ENCODE measurements around the gene COL1A2. TPM values are rescaled to one million over a fixed set of nuclear protein-coding genes. Genes with fewer than 3 reads are reported as not detected.

COL1A2 gene
- total RNA-seq, 1 donor from 2014 or later, result 96.6 TPM

DNA sequence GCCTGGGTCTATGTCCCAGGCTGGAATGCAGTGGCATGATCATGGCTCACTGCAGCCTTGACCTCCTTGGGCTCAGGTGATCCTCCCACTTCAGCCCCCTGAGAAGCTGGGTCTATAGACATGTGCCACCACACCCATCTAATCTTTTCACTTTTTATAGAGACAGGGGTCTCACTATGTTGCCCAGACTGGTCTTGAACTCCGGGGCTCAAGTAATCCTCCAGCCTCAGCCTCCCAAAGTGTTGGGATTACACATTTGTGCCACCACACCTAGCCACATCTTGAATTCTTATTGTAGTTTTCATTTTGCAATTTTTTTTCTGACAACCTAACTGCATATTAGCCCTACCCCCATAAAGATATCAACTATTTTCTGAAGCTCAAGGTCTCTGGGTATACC lies 18.4 kb upstream of the COL1A2 start:
- ATAC-seq (no peak), DNase-seq (ENCODE audit: missing footprints) (no peak)
- intact Hi-C loops (cut with DNase I), result no loop called here

DNA sequence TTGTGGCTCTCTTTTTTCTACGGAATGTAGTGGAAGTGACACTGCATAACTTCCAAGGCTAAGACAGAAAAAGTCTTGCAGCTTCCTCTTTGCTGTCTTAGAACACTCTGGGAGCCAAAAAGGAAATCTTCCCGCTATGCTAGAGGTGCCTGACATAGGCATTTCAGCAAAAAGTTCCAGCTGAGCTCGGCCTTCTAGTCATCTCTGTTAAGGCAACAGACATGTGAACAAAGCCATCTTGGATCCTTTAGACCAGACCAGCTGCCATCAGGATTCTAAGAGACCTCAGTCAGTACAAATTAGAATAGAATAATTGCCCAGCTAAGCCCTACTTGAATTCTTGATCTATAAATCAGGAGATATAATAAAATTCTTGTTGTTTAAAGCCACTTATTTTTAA lies 16.3 kb upstream of the COL1A2 start:
- DNase-seq (ENCODE audit: missing footprints) (no peak), ATAC-seq (no peak)
- intact Hi-C loops (cut with DNase I), result no loop called here

GRCh38 chr7:94380264-94380663 lies 14.4 kb upstream of the COL1A2 start:
- no peak for DNase-seq (ENCODE audit: missing footprints)
- intact Hi-C loops (cut with DNase I), result no loop called here
- no peak for ATAC-seq

DNA sequence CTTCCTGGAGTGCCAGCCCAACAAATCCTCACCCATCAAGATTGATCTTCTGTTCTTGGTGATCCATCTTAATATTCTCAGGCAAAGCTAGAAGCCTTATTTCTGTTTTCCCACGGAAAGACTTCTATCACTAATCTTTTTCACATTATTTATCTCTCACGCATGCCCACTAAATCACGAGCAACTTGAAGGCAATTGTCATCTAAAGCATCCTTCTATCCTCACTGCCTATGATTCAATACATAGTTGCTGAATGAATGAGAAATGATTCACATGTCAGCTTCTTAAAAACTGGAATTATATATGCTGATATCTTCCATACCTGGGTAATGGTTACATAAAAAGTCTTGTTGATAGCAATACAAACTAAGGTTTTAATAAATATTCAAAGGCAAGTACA lies 12.6 kb upstream of the COL1A2 start:
- DNase-seq (ENCODE audit: missing footprints) (no peak), ATAC-seq (no peak)
- intact Hi-C loops (cut with DNase I), result no loop called here

- DNase-seq (ENCODE audit: missing footprints), result no peak
- intact Hi-C loops (cut with DNase I), result no loop called here
- no peak for ATAC-seq
These were observed 11.9 kb upstream of the COL1A2 start for GRCh38 chr7:94382746-94383145.

- ATAC-seq (no peak), DNase-seq (ENCODE audit: missing footprints) (no peak)
- intact Hi-C loops (cut with DNase I), result no loop called here
These were observed 10.4 kb upstream of the COL1A2 start for GRCh38 chr7:94384315-94384714.

- ATAC-seq (no peak), DNase-seq (ENCODE audit: missing footprints) (no peak)
- intact Hi-C loops (cut with DNase I), result no loop called here
These were observed 8.3 kb upstream of the COL1A2 start for GRCh38 chr7:94386416-94386815.

GRCh38 chr7:94388540-94388939 lies 6.2 kb upstream of the COL1A2 start:
- DNase-seq (ENCODE audit: missing footprints) (no peak), ATAC-seq (no peak)
- intact Hi-C loops (cut with DNase I), result no loop called here

- intact Hi-C loops (cut with DNase I), result no loop called here
- no peak for ATAC-seq
- no peak for DNase-seq (ENCODE audit: missing footprints)
These were observed 5.3 kb upstream of the COL1A2 start for GRCh38 chr7:94389381-94389780.

DNA sequence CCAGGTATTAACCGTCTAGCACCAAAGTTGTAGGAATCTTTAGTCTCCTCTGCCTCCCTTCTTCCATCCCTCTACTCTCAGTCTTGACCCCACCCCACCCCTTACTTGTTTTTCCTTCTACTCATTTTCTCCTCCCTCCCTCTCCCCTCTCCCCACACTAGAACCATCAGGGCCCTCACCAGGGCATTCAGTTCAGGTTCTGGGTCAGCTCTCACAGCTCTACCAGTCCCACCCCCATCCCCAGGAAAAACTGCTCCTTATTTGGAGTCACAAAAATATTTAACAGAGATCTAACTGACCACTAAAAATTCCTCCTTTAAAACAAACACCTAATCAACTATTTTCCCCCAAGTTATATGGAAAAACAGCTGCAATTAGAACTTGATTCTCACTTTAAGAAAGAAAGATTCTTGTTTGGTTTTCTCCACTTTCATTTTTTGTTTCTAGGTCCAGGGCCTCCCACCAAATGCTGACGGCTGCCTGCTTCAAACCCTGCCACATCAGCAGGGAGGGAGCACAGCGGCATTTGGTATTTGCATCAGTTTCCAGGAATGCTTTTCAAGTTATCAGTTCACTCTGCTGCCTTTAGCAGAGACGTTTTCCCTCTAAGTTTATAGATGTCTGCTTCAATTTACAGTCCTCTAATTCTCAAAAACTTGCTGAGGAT lies 2.8 kb upstream of the COL1A2 start:
- DNase-seq (ENCODE audit: missing footprints) (peak; percentile 56), ATAC-seq (no peak)
- intact Hi-C loops (cut with DNase I), result no loop called here

- ATAC-seq (no peak), DNase-seq (ENCODE audit: missing footprints) (no peak)
- intact Hi-C loops (cut with DNase I), result no loop called here
These were observed 2.3 kb upstream of the COL1A2 start for GRCh38 chr7:94392393-94392786.

DNA sequence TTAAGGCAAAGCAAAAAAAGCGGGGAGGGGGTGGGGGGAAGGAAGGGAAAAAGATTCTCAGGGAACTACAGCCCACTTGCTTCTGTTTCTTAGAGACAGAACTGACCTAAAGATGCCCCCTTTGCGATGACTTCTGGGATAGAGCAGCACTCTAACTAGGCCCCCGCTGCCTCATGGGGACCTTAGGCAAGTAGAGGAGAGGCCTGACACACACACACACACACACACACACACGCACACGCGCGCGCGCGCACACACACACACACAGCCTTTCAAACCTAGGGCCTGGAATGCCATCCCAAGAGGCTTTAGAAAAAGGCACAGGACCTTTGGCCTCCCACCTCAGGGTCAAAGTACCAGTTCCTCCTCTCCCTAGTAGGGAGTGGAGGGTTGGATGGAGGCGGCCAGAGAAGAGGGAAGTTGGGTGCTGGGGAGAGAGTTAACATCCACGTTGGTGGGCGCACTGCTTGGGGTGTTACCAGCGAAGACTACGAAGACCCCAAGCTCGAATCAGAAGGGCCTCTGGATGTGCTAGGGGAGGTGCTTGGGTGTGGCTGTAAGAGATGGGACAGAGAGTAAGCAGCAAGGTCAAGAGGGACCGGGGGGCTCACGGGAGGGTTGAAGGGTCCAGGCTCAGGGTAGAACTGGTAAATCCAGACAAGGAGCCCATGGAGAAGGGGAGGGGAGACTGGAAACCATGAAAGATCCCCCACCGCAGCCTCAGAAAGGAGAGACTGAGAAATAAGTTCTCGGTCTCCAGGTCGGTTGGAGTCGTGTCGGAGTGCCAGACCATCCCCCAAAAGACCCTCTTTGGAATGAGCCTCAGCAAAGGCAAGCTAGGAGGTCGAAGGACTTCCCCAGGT lies 1.2 kb upstream of the COL1A2 start:
- intact Hi-C loops (cut with DNase I), result no loop called here
- ATAC-seq (no peak), DNase-seq (ENCODE audit: missing footprints) (peak; percentile 70)

- intact Hi-C loops (cut with DNase I), result no loop called here
- peak; percentile 7 for ATAC-seq
- DNase-seq (ENCODE audit: missing footprints), result no peak
These were observed 622 bp upstream of the COL1A2 start for GRCh38 chr7:94394109-94394436.

GRCh38 chr7:94395141-94396036 lies 694 bp downstream of the COL1A2 start:
- peak; percentile 76 for ATAC-seq
- intact Hi-C loops (cut with DNase I), result loop anchor here (1.0 kb wide), 2 partner anchors 20 to 99 kb away; no protein-coding TSS in a partner anchor
- no peak for DNase-seq (ENCODE audit: missing footprints)

- DNase-seq (ENCODE audit: missing footprints), result no peak
- ATAC-seq, result peak; percentile 55
- intact Hi-C loops (cut with DNase I), result no loop called here
These were observed 1.3 kb downstream of the COL1A2 start for GRCh38 chr7:94396037-94396431.

DNA sequence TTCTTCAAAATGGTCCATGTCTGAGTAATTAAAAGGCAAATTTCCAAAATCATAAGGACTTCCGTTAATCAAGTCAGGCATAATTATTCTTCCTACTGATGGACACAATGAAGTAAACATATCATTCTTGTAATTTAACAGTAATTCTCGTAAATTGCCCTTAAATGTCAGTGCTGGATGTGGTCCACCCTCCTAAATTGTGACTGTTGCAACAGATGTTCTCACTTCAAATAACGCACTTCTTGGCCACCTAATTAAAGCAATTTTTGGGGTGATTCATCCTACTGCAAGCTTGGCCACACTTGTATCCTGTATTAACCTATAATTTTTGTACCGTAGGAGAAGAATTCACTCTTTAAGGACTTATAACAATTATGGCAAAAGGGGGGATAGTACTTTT lies 1.9 kb downstream of the COL1A2 start:
- DNase-seq (ENCODE audit: missing footprints), result no peak
- no peak for ATAC-seq
- intact Hi-C loops (cut with DNase I), result no loop called here

DNA sequence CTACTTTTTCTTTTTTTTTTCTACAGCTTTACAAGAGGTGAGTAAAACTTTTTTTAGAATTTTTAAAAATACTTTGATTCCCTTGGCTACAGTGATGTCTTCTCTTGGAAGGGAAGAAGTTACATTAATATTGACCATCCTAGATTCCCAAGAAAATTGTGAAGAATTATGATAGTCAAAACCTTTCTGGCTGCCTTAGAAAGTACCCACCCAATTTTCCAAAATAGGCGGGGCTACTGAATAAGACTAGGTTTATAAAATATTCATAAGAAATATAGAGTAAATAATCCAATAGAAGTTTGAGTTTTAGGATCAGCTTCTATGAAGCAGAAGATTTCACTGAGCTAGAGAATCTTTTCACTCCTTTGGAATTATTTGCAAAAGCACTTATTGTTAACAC lies 3.0 kb downstream of the COL1A2 start:
- intact Hi-C loops (cut with DNase I), result no loop called here
- no peak for DNase-seq (ENCODE audit: missing footprints)

GRCh38 chr7:94398841-94399240 lies 4.1 kb downstream of the COL1A2 start:
- ATAC-seq, result no peak
- intact Hi-C loops (cut with DNase I), result no loop called here
- DNase-seq (ENCODE audit: missing footprints), result no peak

More for the DNA sequence above, 3.0 kb downstream of the COL1A2 start:
- ATAC-seq, result no peak

DNA sequence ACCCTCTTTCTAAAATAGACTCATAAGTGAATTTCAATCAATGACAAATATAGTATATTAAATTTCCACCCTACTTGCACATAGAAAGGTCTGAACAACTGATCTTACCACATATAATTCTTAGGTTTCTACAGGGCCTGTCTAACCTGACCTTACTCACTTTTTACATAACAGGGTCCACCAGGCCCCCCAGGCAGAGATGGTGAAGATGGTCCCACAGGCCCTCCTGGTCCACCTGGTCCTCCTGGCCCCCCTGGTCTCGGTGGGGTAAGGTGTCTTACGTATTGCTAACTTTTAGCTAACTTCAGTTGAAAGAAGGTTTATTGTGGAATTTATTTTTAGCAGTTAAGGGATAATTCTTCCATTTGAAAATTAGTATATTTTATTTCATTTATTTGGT lies 5.3 kb downstream of the COL1A2 start:
- DNase-seq (ENCODE audit: missing footprints) (no peak), ATAC-seq (no peak)
- intact Hi-C loops (cut with DNase I), result loop anchor here (10.0 kb wide), 1 partner anchor 505 kb away; the partner anchor contains the start of gene TFPI2

All from Right ventricle myocardium inferior (tissue), 1 donor.